ENCODE results near the gene LURAP1L. TPM values are rescaled to one million over a fixed set of nuclear protein-coding genes. Genes with fewer than 3 reads are reported as not detected.

Gene LURAP1L
- total RNA-seq (2022; extraction: Qiagen RNA extraction; ENCODE audit: low read depth): 23.6 to 33.9 TPM (median 32.4 TPM) in 5 replicates

GRCh38 chr9:12774861-12775678 is at the start of gene LURAP1L:
Gene LURAP1L (plus strand): TSS chr9:12775020. CDS start chr9:12775716, 696 bp downstream.

Other genes starting within 250 kb of the LURAP1L start
- gene TYRP1, start 81.6 kb upstream of the LURAP1L start, total RNA-seq (2022; extraction: Qiagen RNA extraction; ENCODE audit: low read depth): not detected in 5 replicates

Data from A549 treated with GW870086 at 1 μM for 4 hours (cell line).